Ovary (tissue), 9 donors: ENCODE measurements around the gene CEP57L1. TPM values are rescaled to one million over a fixed set of nuclear protein-coding genes. Genes with fewer than 3 reads are reported as not detected.

Experiments used
- DNase-seq, 5 donors: peaks; one replicate each; pipeline ENCODE4 v3.0.0-alpha.2; 2019 to 2020
- H3K27ac ChIP-seq, 2 donors: fragments of 200-600 bp; one replicate each; pipeline versions ENCODE4 v1.5.1 to v1.8.0; 2019 to 2022
- H3K27me3 ChIP-seq: fragments of 200-600 bp; one replicate; pipeline ENCODE4 v1.8.0; 2022
- H3K36me3 ChIP-seq: fragments of 200-600 bp; sonication (generic); one replicate; pipeline ENCODE4 v1.5.1; 2019
- H3K4me1 ChIP-seq: one replicate; pipeline ENCODE4 v1.8.1; 2013; ENCODE audit warnings: mild to moderate bottlenecking, moderate library complexity; ENCODE audit not compliant: insufficient read depth
- H3K4me3 ChIP-seq: fragments of 200-600 bp; sonication (generic); one replicate; pipeline ENCODE4 v1.5.1; 2017
- H3K9me3 ChIP-seq, 2 donors: fragments of 200-600 bp in 1 of 2; sonication (generic) in 1 of 2; one replicate each; pipeline versions ENCODE4 v1.5.1 to v1.8.1; 2013 to 2019; ENCODE audit warnings: mild to moderate bottlenecking in 1 of 2, moderate library complexity in 1 of 2
- EP300 ChIP-seq: sonication (generic); formaldehyde crosslinking; IDR thresholded peaks from one replicate; pipeline ENCODE4 v1.6.1; 2017; ENCODE audit warnings: antibody characterized with exemption
- POLR2A ChIP-seq: fragments of 450-650 bp; IDR thresholded peaks from one replicate; pipeline ENCODE4 v1.6.1; 2017; ENCODE audit warnings: antibody characterized with exemption, mild to moderate bottlenecking, moderate library complexity
- WGBS, 3 donors: extraction: QIAGEN DNeasy Blood & Tissue Kit in 1 of 3; methylation state at CpG; one replicate each; pipeline versions ENCODE4 v1.1.5 to v1.1.7; 2013 to 2017; 5-methylcytosine and 5-hydroxymethylcytosine counted together
- intact Hi-C, 4 donors: fragments of 100-400 bp; cut with DNase I; formaldehyde crosslinking; loops; one replicate each; pipeline versions ENCODE4 v1.11.0 to v1.15.1; 2022 to 2023
- polyA plus RNA-seq, 2 donors: library from polyadenylated mRNA; stranded (reverse); fragments of 200-250 nt in 1 of 2; fragments of 350-450 nt in 1 of 2; fragmentation: Illumina TruSeq in 1 of 2; extraction: RNeasy Lipid Tissue Mini Kit (QIAGEN cat#74804) in 1 of 2; gene quantifications; one replicate each; pipeline ENCODE4 v1.2.3, GENCODE V29; 2013 to 2014
- total RNA-seq, 7 donors: library from RNA; depleted of rRNA in 2 of 7; stranded (reverse); fragments of >200 nt in 2 of 7; fragmentation: NEBNext Ultra II Directional in 3 of 7; extraction: Animal tissue kit (Norgen Biotek cat#: 25700) in 3 of 7; gene quantifications; one replicate each; pipeline versions ENCODE4 v1.1.0 to v1.2.4, GENCODE V29; 2016 to 2023
- TF ChIP-seq, protein P1 (sequence below), 3 donors: fragments of 450-650 bp in 2 of 3; fragments of 200-600 bp in 1 of 3; IDR thresholded peaks; one replicate each; pipeline versions ENCODE4 v1.5.1 to v1.8.0; 2016 to 2022; ENCODE audit warnings: antibody characterized with exemption in 3 of 3, mild to moderate bottlenecking in 1 of 3
- donor health status: DM: no; HTN: no; CAD: no; lungs with moderate emphysema.
- donor health status: DM: no; HTN: no; CAD: no.
- donor health status: Bipolar disorder and iron deficiency.
- donor health status: DM: yes; HTN: yes; CAD: no.
- donor health status: DM: no; HTN: no; CAD: no.
- donor health status: DM: yes; HTN: yes; CAD: no.

The CEP57L1 gene
- total and polyA plus RNA-seq, 9 donors, result 4.9 to 12.6 (median 9.2) TPM

GRCh38 chr6:109097661-109098060 lies 2.4 kb downstream of the CEP57L1 start:
- no peaks in the 10 kb centered on the region for H3K36me3 ChIP-seq
- no peaks in the 10 kb centered on the region for H3K27me3 ChIP-seq
- H3K4me3 ChIP-seq, result no peak overlapping the region
- no peak for DNase-seq
- WGBS, 3 donors, result 91 to 100% (median 96%) methylated on average over 1 of the region's 1 CpG
- H3K9me3 ChIP-seq, result no peaks in the 10 kb centered on the region
- TF ChIP-seq POLR2A (no peak), EP300 (no peak)
- TF ChIP-seq, protein P1, sequence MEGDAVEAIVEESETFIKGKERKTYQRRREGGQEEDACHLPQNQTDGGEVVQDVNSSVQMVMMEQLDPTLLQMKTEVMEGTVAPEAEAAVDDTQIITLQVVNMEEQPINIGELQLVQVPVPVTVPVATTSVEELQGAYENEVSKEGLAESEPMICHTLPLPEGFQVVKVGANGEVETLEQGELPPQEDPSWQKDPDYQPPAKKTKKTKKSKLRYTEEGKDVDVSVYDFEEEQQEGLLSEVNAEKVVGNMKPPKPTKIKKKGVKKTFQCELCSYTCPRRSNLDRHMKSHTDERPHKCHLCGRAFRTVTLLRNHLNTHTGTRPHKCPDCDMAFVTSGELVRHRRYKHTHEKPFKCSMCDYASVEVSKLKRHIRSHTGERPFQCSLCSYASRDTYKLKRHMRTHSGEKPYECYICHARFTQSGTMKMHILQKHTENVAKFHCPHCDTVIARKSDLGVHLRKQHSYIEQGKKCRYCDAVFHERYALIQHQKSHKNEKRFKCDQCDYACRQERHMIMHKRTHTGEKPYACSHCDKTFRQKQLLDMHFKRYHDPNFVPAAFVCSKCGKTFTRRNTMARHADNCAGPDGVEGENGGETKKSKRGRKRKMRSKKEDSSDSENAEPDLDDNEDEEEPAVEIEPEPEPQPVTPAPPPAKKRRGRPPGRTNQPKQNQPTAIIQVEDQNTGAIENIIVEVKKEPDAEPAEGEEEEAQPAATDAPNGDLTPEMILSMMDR (IDR thresholded peaks at IDR 0.05), result no peak
- no peaks in the 10 kb centered on the region for H3K4me1 ChIP-seq
- intact Hi-C loops, result loop anchor here in 2 of 4 donors (5.0 to 10.0 kb wide), 2 partner anchors 287 to 590 kb away; partner anchors contain the start of gene CD164 (in 2 of the 2)
- no peak overlapping the region for H3K27ac ChIP-seq

- Histone ChIP-seq H3K4me1 (no peaks in the 10 kb centered on the region), H3K9me3 (no peaks in the 10 kb centered on the region), H3K27ac (no peak overlapping the region), H3K36me3 (no peaks in the 10 kb centered on the region), H3K4me3 (no peak overlapping the region), H3K27me3 (no peaks in the 10 kb centered on the region)
- intact Hi-C loops, result no loop called here
- DNase-seq, result no peak
- TF ChIP-seq EP300, result no peak
- TF ChIP-seq, protein P1 (IDR thresholded peaks at IDR 0.05), result no peak
- TF ChIP-seq POLR2A, result no peak
- 40 to 44% (median 41%) methylated on average over 1 of the region's 1 CpG for WGBS, 3 donors
Observed at GRCh38 chr6:109102762-109103161, 7.5 kb downstream of the CEP57L1 start.

DNA sequence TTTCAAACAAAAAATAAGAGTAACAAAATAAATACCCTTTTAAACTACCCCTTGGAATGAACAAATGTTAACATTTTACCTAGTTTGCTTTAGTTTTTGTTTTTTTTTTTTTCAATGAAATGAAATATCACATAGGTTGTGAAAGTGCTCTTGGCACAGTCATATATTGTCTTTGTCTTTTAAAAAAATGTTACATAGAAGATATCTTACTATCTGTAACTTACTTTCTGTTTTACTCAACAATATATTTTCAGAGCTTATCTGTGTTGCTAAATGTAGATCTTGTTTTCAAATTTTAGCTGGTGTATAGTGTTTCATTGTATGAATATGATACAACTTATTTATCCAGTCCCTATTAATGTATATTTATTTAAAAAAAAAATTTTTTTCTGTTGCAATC lies 8.6 kb downstream of the CEP57L1 start:
- no peak for DNase-seq
- intact Hi-C loops, result no loop called here
- Histone ChIP-seq H3K4me1 (no peaks in the 10 kb centered on the region), H3K27me3 (no peaks in the 10 kb centered on the region), H3K27ac (no peak overlapping the region), H3K36me3 (no peaks in the 10 kb centered on the region), H3K4me3 (no peak overlapping the region), H3K9me3 (no peaks in the 10 kb centered on the region)
- TF ChIP-seq POLR2A (no peak), EP300 (no peak)
- TF ChIP-seq, protein P1 (IDR thresholded peaks at IDR 0.05), result no peak

DNA sequence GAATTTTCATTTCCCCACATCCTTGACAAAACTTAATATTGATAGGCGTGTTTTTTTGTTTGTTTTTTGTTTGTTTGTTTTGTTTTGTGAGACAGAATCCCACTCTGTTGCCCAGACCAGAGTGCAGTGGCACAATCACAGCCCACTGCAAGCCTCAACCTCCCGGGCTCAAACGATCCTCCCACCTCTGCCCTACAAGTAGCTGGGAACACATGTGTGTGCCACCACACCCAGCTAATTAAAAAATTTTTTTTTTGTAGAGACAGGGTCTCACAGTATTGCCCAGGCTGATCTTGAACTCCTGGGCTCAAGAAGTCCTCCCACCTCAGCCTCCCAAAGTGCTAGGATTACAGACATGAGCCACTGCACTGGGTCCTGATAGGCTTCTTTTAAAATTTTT lies 9.2 kb downstream of the CEP57L1 start:
- Histone ChIP-seq H3K9me3 (no peaks in the 10 kb centered on the region), H3K36me3 (no peaks in the 10 kb centered on the region), H3K27ac (no peak overlapping the region), H3K27me3 (no peaks in the 10 kb centered on the region), H3K4me1 (no peaks in the 10 kb centered on the region), H3K4me3 (no peak overlapping the region)
- WGBS, 3 donors, result 92 to 97% (median 93%) methylated on average over 3 of the region's 3 CpGs
- DNase-seq, result no peak
- TF ChIP-seq EP300 (no peak), POLR2A (no peak)
- TF ChIP-seq, protein P1 (IDR thresholded peaks at IDR 0.05), result no peak
- intact Hi-C loops, result no loop called here
